GM23248 (cell line): ENCODE results near the gene XIRP2. TPM values are rescaled to one million over a fixed set of nuclear protein-coding genes. Genes with fewer than 3 reads are reported as not detected.

Experiments
- DNase-seq: peaks from one replicate; pipeline ENCODE4 v3.0.0-alpha.2; 2015
- H2AFZ ChIP-seq: fragments of 200-600 bp; sonication (generic); 2 replicates; pipeline ENCODE4 v1.6.1; 2016; ENCODE audit warnings: antibody characterized with exemption
- H3F3A ChIP-seq: fragments of 200-600 bp; sonication (generic); 2 replicates; pipeline ENCODE4 v1.6.1; 2016; ENCODE audit warnings: mild to moderate bottlenecking, antibody characterized with exemption, mixed run types; ENCODE audit not compliant: insufficient read depth
- H3K27ac ChIP-seq: fragments of 200-600 bp; sonication (generic); 2 replicates; pipeline ENCODE4 v1.5.1; 2016; ENCODE audit warnings: mild to moderate bottlenecking
- H3K27me3 ChIP-seq: fragments of 200-600 bp; sonication (generic); replicated peaks from 2 replicates; pipeline ENCODE4 v1.6.1; 2016; ENCODE audit warnings: mild to moderate bottlenecking; ENCODE audit not compliant: insufficient read depth
- H3K36me3 ChIP-seq: fragments of 200-600 bp; sonication (generic); 2 replicates; pipeline ENCODE4 v1.6.1; 2016; ENCODE audit warnings: low read depth, mild to moderate bottlenecking
- H3K4me1 ChIP-seq: fragments of 200-600 bp; sonication (generic); 2 replicates; pipeline ENCODE4 v1.6.1; 2016; ENCODE audit warnings: mild to moderate bottlenecking; ENCODE audit not compliant: insufficient read depth
- H3K4me2 ChIP-seq: fragments of 200-600 bp; sonication (generic); one replicate; pipeline ENCODE4 v1.6.1; 2016; ENCODE audit warnings: mild to moderate bottlenecking; ENCODE audit not compliant: unreplicated experiment
- H3K4me3 ChIP-seq: fragments of 200-600 bp; sonication (generic); 2 replicates; pipeline ENCODE4 v1.5.1; 2016; ENCODE audit warnings: mild to moderate bottlenecking
- H3K79me2 ChIP-seq: fragments of 200-600 bp; sonication (generic); 2 replicates; pipeline ENCODE4 v1.6.1; 2016; ENCODE audit warnings: mild to moderate bottlenecking; ENCODE audit not compliant: insufficient read depth
- H3K9ac ChIP-seq: fragments of 200-600 bp; sonication (generic); 2 replicates; pipeline ENCODE4 v1.6.1; 2016; ENCODE audit warnings: mild to moderate bottlenecking
- H3K9me2 ChIP-seq: fragments of 200-600 bp; sonication (generic); 2 replicates; pipeline ENCODE4 v1.6.1; 2016; ENCODE audit warnings: mixed run types, mild to moderate bottlenecking, moderate library complexity; ENCODE audit not compliant: insufficient read depth
- H3K9me3 ChIP-seq: fragments of 200-600 bp; sonication (generic); one replicate; pipeline ENCODE4 v1.6.1; 2017; ENCODE audit warnings: low read depth
- H4K20me1 ChIP-seq: fragments of 200-600 bp; sonication (generic); 2 replicates; pipeline ENCODE4 v1.6.0; 2016; ENCODE audit not compliant: insufficient read depth
- EZH2 ChIP-seq: fragments of 200-600 bp; sonication (generic); IDR thresholded peaks from 2 replicates; pipeline ENCODE4 v1.6.1; 2018; ENCODE audit warnings: antibody characterized with exemption, mild to moderate bottlenecking; ENCODE audit not compliant: insufficient read depth, poor library complexity, severe bottlenecking
- EZH2phosphoT487 ChIP-seq: fragments of 200-600 bp; sonication (generic); IDR thresholded peaks from 2 replicates; pipeline ENCODE4 v1.6.1; 2018; ENCODE audit warnings: antibody characterized with exemption, moderate library complexity, mild to moderate bottlenecking, low read depth; ENCODE audit not compliant: insufficient read depth
- WGBS, 2 experiments: methylation state at CpG; one replicate each; pipeline ENCODE4 v1.1.6; 2015 to 2017; ENCODE audit warnings: low lambda C conversion rate in 2 of 2, low coverage in 1 of 2; ENCODE audit errors: missing lambda C conversion rate in 2 of 2; 5-methylcytosine and 5-hydroxymethylcytosine counted together
- in situ Hi-C: fragments of 300-500 bp; cut with MboI; formaldehyde crosslinking; loops from 2 replicates; pipeline ENCODE4 v1.15.0; 2020
- polyA plus RNA-seq: library from polyadenylated mRNA; unstranded; fragments of >200 nt; fragmentation: Nextera tagmentation; extraction: Ambion mirVana; gene quantifications from 2 replicates; pipeline ENCODE4 v1.2.1, GENCODE V29; 2016
- total RNA-seq: library from RNA; depleted of rRNA; stranded (reverse); fragments of >200 nt; shearing (Covaris generic); gene quantifications from 2 replicates; pipeline ENCODE4 v1.2.3, GENCODE V29; 2014

The XIRP2 gene
- total and polyA plus RNA-seq, 2 experiments from 2014 or later: not detected

- peak overlapping the region; percentile 9; the same call in 1 of the 2 replicates for H2AFZ ChIP-seq
- TF ChIP-seq EZH2 (no peak), EZH2phosphoT487 (no peak)
- H3F3A ChIP-seq: peaks cover 14% of the 10 kb centered on the region
- H3K4me1 ChIP-seq: peaks cover 32% of the 10 kb centered on the region
- H3K4me3 ChIP-seq: no peak overlapping the region
- H3K9me3 ChIP-seq: no peaks in the 10 kb centered on the region
- H3K27me3 ChIP-seq: no peaks in the 10 kb centered on the region
- H3K36me3 ChIP-seq: no peaks in the 10 kb centered on the region
- no peak overlapping the region for H3K27ac ChIP-seq
- H3K9ac ChIP-seq: no peak overlapping the region
- WGBS, 2 experiments: 40 to 42% methylated on average over 6 of the region's 6 CpGs
- H3K4me2 ChIP-seq: peak overlapping the region; percentile 24
- no peaks in the 10 kb centered on the region for H4K20me1 ChIP-seq
- no peaks in the 10 kb centered on the region for H3K9me2 ChIP-seq
- no peaks in the 10 kb centered on the region for H3K79me2 ChIP-seq
- DNase-seq: peak; percentile 45
- in situ Hi-C loops: no loop called here
These were observed 308.4 kb downstream of the XIRP2 start for GRCh38 chr2:167196461-167197252.

GRCh38 chr2:167198009-167198408 lies 309.7 kb downstream of the XIRP2 start:
- H3K36me3 ChIP-seq: no peaks in the 10 kb centered on the region
- H3K9me2 ChIP-seq: no peaks in the 10 kb centered on the region
- DNase-seq: no peak
- TF ChIP-seq EZH2phosphoT487: no peak
- no peak for TF ChIP-seq EZH2
- no peaks in the 10 kb centered on the region for H3K27me3 ChIP-seq
- no peak overlapping the region for H3K4me3 ChIP-seq
- H2AFZ ChIP-seq: no peak overlapping the region; the same call in 1 of the 2 replicates
- H3K4me2 ChIP-seq: no peak overlapping the region
- 84 to 89% methylated on average over 2 of the region's 2 CpGs for WGBS, 2 experiments
- peaks cover 13% of the 10 kb centered on the region for H3F3A ChIP-seq
- H3K79me2 ChIP-seq: no peaks in the 10 kb centered on the region
- in situ Hi-C loops: no loop called here
- no peaks in the 10 kb centered on the region for H4K20me1 ChIP-seq
- peaks cover 20% of the 10 kb centered on the region for H3K4me1 ChIP-seq
- H3K27ac ChIP-seq: no peak overlapping the region
- no peak overlapping the region for H3K9ac ChIP-seq
- H3K9me3 ChIP-seq: no peaks in the 10 kb centered on the region

- no peak for TF ChIP-seq EZH2phosphoT487
- no peak for TF ChIP-seq EZH2
- Histone ChIP-seq H3K9me2 (no peaks in the 10 kb centered on the region), H3K9ac (no peak overlapping the region), H3K27me3 (no peaks in the 10 kb centered on the region), H4K20me1 (no peaks in the 10 kb centered on the region), H3K27ac (no peak overlapping the region), H3K36me3 (no peaks in the 10 kb centered on the region), H3F3A (0 out of 2 replicates have a peak, but pooled peaks cover 7% of the 10 kb centered on the region), H2AFZ (no peak overlapping the region), H3K9me3 (no peaks in the 10 kb centered on the region), H3K4me2 (no peak overlapping the region), H3K4me3 (no peak overlapping the region), H3K79me2 (no peaks in the 10 kb centered on the region), H3K4me1 (peaks cover 14% of the 10 kb centered on the region)
- in situ Hi-C loops: no loop called here
- DNase-seq: no peak
- 71 to 76% methylated on average over 2 of the region's 2 CpGs for WGBS, 2 experiments
These were observed 310.3 kb downstream of the XIRP2 start for GRCh38 chr2:167198576-167198975.

GRCh38 chr2:167200019-167200418 lies 311.7 kb downstream of the XIRP2 start:
- no peak overlapping the region for H3K4me2 ChIP-seq
- no peak for DNase-seq
- H3K27ac ChIP-seq: no peak overlapping the region
- no peaks in the 10 kb centered on the region for H4K20me1 ChIP-seq
- H3K9me3 ChIP-seq: no peaks in the 10 kb centered on the region
- no peak for TF ChIP-seq EZH2phosphoT487
- no peak for TF ChIP-seq EZH2
- no peaks in the 10 kb centered on the region for H3K36me3 ChIP-seq
- no peaks in the 10 kb centered on the region for H3K79me2 ChIP-seq
- H3K9ac ChIP-seq: no peak overlapping the region
- no peaks in the 10 kb centered on the region for H3K9me2 ChIP-seq
- H2AFZ ChIP-seq: no peak overlapping the region
- WGBS, 2 experiments: 95 to 97% methylated on average over 5 of the region's 5 CpGs
- H3K4me3 ChIP-seq: no peak overlapping the region
- H3F3A ChIP-seq: 0 out of 2 replicates have a peak, but pooled peaks cover 7% of the 10 kb centered on the region
- H3K27me3 ChIP-seq: no peaks in the 10 kb centered on the region
- H3K4me1 ChIP-seq: peaks cover 14% of the 10 kb centered on the region
- in situ Hi-C loops: no loop called here
